ENCODE data around the gene CXCR4.

The CXCR4 gene

GRCh38 chr2:136131961-136132824 is 14.2 kb upstream of the CXCR4 start:
- DNase-seq (ENCODE audit: low read depth in 2 of 2): peak; percentile 54 to 55

GRCh38 chr2:136131484-136131960 is 13.6 kb upstream of the CXCR4 start:
- DNase-seq (ENCODE audit: low read depth in 2 of 2): no peak

DNA sequence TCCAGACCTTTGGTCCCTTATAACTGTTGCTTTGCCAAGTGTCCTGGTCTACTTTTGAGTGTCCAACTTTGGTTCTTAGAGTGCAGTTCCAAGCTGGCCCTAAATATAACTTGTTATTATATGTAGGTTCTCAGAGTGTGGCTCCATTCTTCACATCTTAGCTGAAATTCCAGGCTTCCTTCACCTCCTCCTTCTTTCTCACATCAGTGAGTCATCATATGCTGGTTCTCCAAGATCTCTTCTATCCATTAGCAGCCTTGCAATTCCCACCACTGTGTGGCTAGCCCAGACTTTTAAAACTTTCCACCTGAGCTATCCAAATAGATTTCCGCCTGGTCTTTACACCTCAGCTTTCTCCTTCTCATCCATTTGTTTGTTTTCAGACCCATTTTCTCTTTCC is 12.6 kb upstream of the CXCR4 start:
- DNase-seq (ENCODE audit: low read depth in 2 of 2): no peak

DNA sequence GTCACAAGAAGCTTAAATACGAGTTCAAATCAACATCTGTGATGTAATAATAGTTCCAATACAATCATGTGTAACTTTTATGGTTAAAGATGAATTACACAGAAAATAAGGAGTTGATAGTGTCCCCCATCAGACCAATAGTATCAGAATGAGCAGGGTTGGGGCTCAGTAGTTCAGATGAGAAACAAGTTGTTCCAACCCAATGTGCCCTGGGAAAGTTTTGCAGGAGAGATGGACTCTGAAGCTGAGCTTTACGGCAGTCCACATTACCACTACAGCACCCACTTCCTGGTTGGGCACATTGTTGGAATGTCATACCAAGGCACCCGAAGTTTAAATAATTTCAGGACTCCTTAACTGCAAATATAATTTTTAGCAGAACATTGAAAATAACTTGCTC is 12.1 kb upstream of the CXCR4 start:
- no peak for DNase-seq (ENCODE audit: low read depth in 2 of 2)

- DNase-seq (ENCODE audit: low read depth in 2 of 2): no peak
These were observed 11.7 kb upstream of the CXCR4 start for GRCh38 chr2:136129601-136130000.

GRCh38 chr2:136128905-136129304 is 11.0 kb upstream of the CXCR4 start:
- DNase-seq (ENCODE audit: low read depth in 2 of 2): no peak

GRCh38 chr2:136128366-136128765 is 10.4 kb upstream of the CXCR4 start:
- no peak for DNase-seq (ENCODE audit: low read depth in 2 of 2)

DNA sequence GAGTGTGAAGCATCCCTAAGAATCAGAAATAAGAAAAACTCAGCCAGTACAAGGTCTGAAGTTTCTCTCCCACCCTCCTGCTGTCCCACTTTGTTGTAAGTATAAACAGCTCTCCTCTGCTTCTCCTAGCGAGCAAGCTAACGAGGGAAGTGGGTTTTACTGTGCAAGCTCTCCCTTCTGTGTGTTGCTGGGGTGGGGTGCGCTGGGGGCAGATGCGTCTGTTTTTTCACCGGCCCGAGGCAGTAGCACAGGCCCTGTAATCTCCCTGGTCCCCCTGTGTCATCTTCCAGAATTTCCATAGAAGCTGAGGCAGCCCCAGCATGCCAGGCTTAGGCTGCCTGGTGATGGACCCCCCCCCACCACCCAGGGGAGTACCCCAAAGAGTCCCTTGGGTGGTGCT is 9.4 kb upstream of the CXCR4 start:
- DNase-seq (ENCODE audit: low read depth in 2 of 2): no peak

DNA sequence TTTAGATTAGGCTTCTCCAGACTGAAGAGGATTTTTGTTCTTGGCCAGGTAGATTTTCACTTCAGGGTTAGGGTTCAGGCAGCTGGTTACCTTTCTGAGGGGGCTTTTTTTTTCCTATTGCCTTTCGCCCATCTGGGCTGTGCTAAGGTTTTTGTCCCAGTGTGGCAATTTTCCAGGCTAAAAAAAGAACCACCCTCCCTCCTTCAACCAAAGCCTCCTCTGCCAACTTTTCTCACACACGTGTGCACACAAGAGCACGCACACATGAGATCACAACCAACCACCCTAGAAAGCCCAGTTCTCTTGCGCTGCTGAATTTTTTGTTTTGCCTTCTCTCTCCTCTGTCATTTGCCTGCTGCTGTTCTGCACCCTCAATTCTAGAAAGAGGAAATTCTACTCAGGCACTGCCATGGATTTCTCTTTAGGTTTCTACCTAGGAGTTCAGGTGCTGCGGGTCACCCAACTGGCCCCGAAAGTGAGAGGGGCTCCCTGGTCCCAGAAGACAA is 8.5 kb upstream of the CXCR4 start:
- DNase-seq (ENCODE audit: low read depth in 2 of 2): no peak

DNA sequence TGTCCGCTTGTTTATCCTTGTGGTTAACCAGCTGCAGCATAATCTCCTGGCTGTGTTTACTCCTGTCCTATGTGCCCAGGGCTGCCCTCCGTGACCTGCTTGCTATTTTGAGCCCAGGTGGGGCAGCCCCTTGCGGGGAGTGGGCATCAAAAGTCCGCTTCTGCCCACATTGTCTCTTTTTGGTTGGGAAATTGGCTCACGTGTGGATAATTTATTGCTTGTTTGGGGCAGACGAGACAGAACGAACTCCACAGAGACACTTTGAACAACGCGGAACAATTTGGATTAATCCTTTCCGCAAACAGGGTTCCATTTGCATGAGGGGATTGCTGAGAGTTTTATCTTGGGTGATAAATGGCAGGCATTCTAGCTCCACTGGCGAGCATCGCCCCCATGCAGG is 8.1 kb upstream of the CXCR4 start:
- no peak for DNase-seq (ENCODE audit: low read depth in 2 of 2)

DNA sequence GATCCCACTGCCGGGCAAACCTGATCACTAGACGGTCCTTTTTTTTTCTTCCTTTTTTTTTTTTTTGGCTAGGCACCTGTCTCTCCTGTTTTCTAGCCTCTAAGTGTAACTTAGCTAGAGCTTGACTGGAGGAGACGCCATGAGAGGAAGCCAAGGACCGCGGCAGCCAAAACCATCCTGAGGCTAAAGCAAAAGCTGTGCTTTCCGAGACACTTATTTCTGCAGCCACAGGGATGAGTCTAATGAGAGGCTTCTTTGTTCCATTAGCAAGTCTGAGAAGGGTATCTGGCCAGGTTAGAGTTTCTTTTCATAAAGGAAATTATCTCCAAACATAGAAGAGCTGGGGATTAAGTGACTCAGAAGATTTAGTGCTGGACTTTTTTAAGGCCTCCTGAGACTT is 7.3 kb upstream of the CXCR4 start:
- no peak for DNase-seq (ENCODE audit: low read depth in 2 of 2)

DNA sequence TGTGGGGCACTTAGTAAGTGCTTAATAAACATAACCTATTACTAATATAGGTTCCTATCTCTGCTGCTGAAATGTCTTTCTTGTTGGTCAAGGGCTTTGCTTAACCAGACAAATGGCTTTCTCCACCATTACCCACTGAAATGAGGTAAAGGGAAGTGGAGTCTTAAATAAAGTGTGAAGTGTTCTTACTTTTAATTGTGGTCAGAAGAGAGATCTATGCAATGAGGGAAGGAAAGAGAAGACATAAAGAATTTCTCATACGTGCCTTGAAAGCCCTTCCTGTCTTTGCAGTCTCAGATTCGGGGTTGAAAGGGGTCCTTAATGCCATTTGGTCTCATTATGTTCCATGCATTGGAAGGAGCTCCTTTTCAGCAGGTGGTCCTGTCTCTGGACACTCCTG is 6.9 kb upstream of the CXCR4 start:
- DNase-seq (ENCODE audit: low read depth in 2 of 2): no peak

GRCh38 chr2:136122661-136123060 is 4.7 kb upstream of the CXCR4 start:
- DNase-seq (ENCODE audit: low read depth in 2 of 2): no peak

- DNase-seq (ENCODE audit: low read depth in 2 of 2): no peak
These were observed 3.4 kb upstream of the CXCR4 start for GRCh38 chr2:136121204-136121910.

DNA sequence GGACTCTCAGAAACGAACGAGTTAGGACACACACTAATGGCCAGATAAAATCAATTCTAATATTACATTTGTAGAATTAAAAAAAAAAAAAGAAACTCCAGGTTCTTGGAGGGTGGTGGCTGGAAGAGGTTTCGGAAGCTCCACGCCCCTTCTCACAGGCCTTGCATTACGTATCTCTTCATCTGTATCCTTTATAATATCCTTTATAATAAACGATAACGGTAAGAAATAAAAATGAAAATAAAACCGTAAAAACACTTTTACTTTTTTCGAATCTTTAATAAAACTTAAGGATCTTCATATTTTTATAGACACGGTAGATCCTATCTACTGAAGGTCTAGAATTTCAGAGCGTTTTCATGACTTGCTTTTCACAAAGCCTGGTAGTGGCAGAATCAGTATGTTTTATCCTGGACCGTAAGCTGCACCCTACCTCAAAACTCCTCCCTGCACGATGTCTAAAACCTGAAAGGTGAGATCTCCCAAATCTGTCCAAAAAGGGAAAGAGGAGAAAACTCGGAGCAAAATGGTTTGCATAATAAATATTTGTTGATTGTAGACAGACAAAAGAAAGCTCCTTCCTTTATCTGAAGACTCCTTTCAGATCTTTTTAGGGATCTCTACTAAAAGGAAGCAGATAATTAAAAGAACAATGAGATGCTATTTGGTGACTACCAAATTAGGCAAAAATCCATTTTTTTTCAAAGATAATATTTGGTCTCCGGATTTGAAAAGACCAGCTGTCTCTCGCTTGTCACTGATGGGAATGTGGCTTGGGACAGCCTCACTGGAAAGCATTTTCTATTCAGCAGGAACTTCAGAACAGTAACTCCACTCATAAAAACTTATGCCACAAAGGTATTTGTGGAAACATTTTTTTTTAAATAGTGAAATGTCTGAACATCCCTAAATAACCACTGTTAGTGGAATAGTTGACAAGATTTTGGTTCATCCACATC is 2.0 kb upstream of the CXCR4 start:
- no peak for DNase-seq (ENCODE audit: low read depth in 2 of 2)

DNA sequence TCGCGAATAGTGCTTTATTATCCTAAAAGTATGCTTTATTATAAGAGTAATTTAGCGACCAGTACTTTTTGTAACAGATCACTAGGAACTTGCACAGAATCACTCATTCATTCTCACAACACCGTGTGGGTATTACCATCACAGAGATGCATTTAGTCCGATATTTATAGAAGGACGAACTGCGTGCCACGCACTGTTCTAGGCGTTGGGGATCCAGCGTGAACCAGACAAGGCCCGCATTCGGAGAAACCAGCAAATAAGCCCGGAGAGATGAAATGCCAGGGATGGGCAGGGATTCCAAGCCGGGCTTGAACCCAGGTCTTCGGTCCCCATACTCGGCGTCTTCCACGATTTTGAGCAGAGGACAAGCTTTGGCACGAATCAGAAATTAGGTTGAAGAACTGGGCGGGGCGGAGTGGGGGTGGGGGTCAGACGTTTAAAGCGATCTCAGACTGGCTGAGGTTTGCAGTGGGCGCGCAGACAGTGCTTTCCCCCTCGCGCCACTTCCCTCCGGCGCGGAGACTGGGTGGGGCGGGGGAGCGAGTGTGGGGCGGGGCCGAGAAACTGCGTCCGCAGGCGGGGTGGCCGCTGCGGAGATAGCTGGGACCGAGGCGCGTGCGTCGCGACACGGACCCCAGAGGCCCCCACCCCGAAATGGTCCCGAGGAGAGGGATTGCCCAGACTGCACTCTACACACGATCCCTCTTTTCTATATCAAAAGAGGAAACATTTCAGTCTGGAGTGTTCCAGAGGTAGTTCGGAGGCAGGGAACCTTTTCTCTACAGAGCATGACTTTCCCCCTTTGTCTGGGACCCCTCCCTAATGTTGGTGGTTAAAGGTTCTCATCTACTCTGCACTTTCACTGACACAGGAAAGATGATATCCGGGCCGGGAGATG is 1.1 kb upstream of the CXCR4 start:
- peak; percentile 52 to 72 for DNase-seq (ENCODE audit: low read depth in 2 of 2)

DNA sequence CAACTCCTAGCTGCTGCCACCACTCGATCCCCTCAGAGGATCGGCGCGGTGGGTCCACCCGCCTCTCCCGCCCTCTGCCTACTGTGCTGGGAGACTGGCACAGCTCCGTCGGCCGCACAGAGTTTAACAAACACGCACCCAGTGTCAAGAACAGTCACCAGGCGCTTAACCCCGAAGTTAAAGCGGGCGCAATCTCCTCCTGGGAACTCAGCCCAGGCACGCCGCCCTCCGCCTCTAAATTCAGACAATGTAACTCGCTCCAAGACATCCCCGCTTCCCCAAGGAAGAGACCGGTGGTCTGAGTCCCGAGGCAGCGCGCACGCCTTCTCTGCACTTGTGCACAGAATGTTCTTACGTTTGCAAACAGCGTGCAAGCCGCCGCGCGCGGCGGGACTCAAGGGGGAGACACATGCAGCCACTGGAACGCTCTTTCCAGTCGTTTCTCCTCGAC is 533 bp downstream of the CXCR4 start:
- DNase-seq (ENCODE audit: low read depth in 2 of 2): peak in 1 of 2 donors; percentile 39

- peak in 1 of 2 donors; percentile 37 for DNase-seq (ENCODE audit: low read depth in 2 of 2)
These were observed 1.0 kb downstream of the CXCR4 start for GRCh38 chr2:136116813-136117390.

DNA sequence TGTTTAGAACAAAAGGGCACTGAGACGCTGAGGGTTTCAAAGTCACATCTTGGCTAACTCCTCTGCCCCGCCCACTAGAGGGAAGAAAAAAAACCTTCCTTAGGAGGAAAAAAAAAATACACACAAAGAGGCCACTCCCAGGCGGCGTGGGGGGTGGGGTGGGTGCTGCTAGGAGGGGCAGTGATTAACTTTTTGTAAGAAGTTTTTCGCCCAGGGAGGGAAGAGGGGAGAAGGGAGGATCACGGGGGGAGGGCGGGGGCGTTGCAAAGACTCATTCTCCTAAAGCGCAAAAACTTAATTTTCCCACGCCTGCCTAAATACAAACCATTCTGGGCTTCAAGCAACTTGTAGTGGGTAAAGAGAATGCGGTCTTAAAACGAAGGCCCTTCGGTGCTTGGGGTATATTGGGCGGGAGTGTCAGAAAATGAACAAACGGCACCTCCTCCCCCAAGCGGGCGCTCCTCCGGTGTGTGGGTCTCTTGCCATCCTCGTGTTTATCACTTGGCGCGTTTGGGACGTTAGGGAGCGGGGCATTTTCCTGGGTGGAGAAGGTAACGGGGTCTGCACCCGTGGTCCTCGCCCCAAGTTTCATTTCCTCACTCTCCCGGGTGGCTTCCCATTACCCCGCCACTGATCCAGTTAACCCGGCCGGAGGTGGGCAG is 1.7 kb downstream of the CXCR4 start:
- peak in 1 of 2 donors; percentile 53 for DNase-seq (ENCODE audit: low read depth in 2 of 2)

Data from stimulated activated CD4-positive, alpha-beta T cell treated with anti-CD3 and anti-CD28 coated beads, Interleukin-15, amount 100 ng/mL, for 48 hours (primary cell).